ENCODE results near the gene BMP8B.
"Not testable (repeated sequence)": the region's sequence is repeated elsewhere in the genome, so short reads cannot be mapped to it uniquely, and the experiment has no call there.

BMP8B gene

DNA sequence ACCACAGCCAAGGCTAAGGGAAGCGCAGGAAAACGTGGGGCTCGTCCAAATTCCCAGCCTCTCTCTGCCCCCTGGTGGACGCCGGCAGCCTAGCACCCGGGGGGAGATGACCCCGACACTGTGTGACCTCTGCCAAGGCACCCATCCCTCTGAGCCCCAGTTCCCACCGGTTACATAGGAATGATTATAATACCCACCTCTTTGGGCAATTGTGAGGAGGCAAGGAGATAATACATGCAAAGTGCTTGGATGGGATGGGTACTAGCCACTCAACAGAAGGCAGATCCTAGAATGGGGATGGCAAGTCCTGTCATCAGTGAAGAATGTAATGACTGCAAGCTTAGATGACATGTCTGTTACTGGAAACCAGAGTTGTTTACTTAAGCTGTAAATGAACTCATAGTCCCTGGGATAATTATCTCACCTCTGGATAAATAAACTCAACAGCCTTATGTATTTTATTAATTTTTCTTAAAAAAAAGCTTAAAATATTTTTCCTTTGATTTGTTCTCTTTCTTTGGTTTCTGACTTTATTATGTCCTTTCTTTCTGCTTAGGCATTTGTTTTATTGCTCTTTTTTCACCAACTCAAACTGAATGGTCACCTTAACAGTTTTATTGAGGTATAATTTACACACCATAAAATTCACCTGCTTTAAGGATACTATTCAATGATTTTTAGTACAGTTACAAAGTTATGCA lies 11.3 kb upstream of the BMP8B start:
- no peak overlapping the region for H3K18ac ChIP-seq (ENCODE audit: low read length)
- H3K79me1 ChIP-seq (ENCODE audit: low read length), result no peaks in the 10 kb centered on the region
- DNase-seq, result peak; percentile 31 to 84
- H3K4me2 ChIP-seq (ENCODE audit: low read length), result peak overlapping the region; percentile 56
- no peaks in the 10 kb centered on the region for H3K9me3 ChIP-seq (ENCODE audit: insufficient read depth, low read depth, low read length)
- peaks cover 2% of the 10 kb centered on the region in 2 experiments for H3K4me1 ChIP-seq (ENCODE audit: control insufficient read depth in 1 of 2, insufficient read depth in 2 of 2, low read length in 2 of 2)
- no peak overlapping the region for H2BK5ac ChIP-seq (ENCODE audit: low read depth, low read length, poor library complexity)
- no peak overlapping the region for H3K9ac ChIP-seq (ENCODE audit: low read length)
- no CpG with 5 or more reads among the region's 8 CpGs for WGBS (ENCODE audit: extremely low coverage, insufficient coverage, insufficient read length)
- H4K91ac ChIP-seq (ENCODE audit: low read depth, low read length), result no peak overlapping the region
- no peaks in the 10 kb centered on the region for H3K79me2 ChIP-seq (ENCODE audit: control insufficient read depth, insufficient read depth, low read length, poor library complexity)
- no peak overlapping the region for H2BK12ac ChIP-seq (ENCODE audit: low read length)
- H2AFZ ChIP-seq (ENCODE audit: insufficient read depth, low read length, poor library complexity), result no peak overlapping the region
- no peak overlapping the region for H2BK120ac ChIP-seq (ENCODE audit: insufficient read depth, low read length, poor library complexity)
- no peak overlapping the region for H4K8ac ChIP-seq (ENCODE audit: low read depth, low read length)
- no peaks in the 10 kb centered on the region for H3K36me3 ChIP-seq (ENCODE audit: control insufficient read depth in 1 of 2, insufficient read depth in 2 of 2, low read length in 2 of 2)
- no peak overlapping the region for H3K23ac ChIP-seq (ENCODE audit: low read length)
- H3K4me3 ChIP-seq (ENCODE audit: low read depth, low read length), result no peak overlapping the region
- no peaks in the 10 kb centered on the region for H3K27me3 ChIP-seq (ENCODE audit: insufficient read depth, low read length)
- no peak overlapping the region for H3K27ac ChIP-seq (ENCODE audit: low read depth, low read length)
- H4K12ac ChIP-seq (ENCODE audit: low read depth, low read length), result no peak overlapping the region
- H2AK5ac ChIP-seq (ENCODE audit: low read length), result no peak overlapping the region
- H3K4ac ChIP-seq (ENCODE audit: low read depth, low read length), result no peak overlapping the region
- no peak overlapping the region for H3K14ac ChIP-seq (ENCODE audit: low read length)

- not testable (repeated sequence) for H2AFZ ChIP-seq (ENCODE audit: insufficient read depth, low read length, poor library complexity); H3K4me2 ChIP-seq (ENCODE audit: low read length); H4K12ac ChIP-seq (ENCODE audit: low read depth, low read length); H3K79me1 ChIP-seq (ENCODE audit: low read length); H3K4me1 ChIP-seq (ENCODE audit: control insufficient read depth in 1 of 2, insufficient read depth in 2 of 2, low read length in 2 of 2); H3K79me2 ChIP-seq (ENCODE audit: control insufficient read depth, insufficient read depth, low read length, poor library complexity); H3K36me3 ChIP-seq (ENCODE audit: control insufficient read depth in 1 of 2, insufficient read depth in 2 of 2, low read length in 2 of 2); H3K27me3 ChIP-seq (ENCODE audit: insufficient read depth, low read length); H3K9ac ChIP-seq (ENCODE audit: low read length); H4K8ac ChIP-seq (ENCODE audit: low read depth, low read length); H4K91ac ChIP-seq (ENCODE audit: low read depth, low read length); H3K4ac ChIP-seq (ENCODE audit: low read depth, low read length); H3K4me3 ChIP-seq (ENCODE audit: low read depth, low read length); H2BK5ac ChIP-seq (ENCODE audit: low read depth, low read length, poor library complexity); H3K27ac ChIP-seq (ENCODE audit: low read depth, low read length); H2BK12ac ChIP-seq (ENCODE audit: low read length); H3K23ac ChIP-seq (ENCODE audit: low read length); H2AK5ac ChIP-seq (ENCODE audit: low read length); H3K18ac ChIP-seq (ENCODE audit: low read length); H2BK120ac ChIP-seq (ENCODE audit: insufficient read depth, low read length, poor library complexity); H3K14ac ChIP-seq (ENCODE audit: low read length); H3K9me3 ChIP-seq (ENCODE audit: insufficient read depth, low read depth, low read length)
- WGBS (ENCODE audit: extremely low coverage, insufficient coverage, insufficient read length), result no CpG with 5 or more reads among the region's 26 CpGs
- DNase-seq, result peak; percentile 79 to 89
These were observed 10.4 kb upstream of the BMP8B start for GRCh38 chr1:39798859-39799769.

GRCh38 chr1:39795651-39796050 lies 7.0 kb upstream of the BMP8B start:
- peaks cover 2% of the 10 kb centered on the region in 2 experiments for H3K4me1 ChIP-seq (ENCODE audit: control insufficient read depth in 1 of 2, insufficient read depth in 2 of 2, low read length in 2 of 2)
- H2BK12ac ChIP-seq (ENCODE audit: low read length), result no peak overlapping the region
- H3K9me3 ChIP-seq (ENCODE audit: insufficient read depth, low read depth, low read length), result no peaks in the 10 kb centered on the region
- no peak overlapping the region for H3K27ac ChIP-seq (ENCODE audit: low read depth, low read length)
- no peak overlapping the region for H4K12ac ChIP-seq (ENCODE audit: low read depth, low read length)
- H3K4ac ChIP-seq (ENCODE audit: low read depth, low read length), result no peak overlapping the region
- H4K8ac ChIP-seq (ENCODE audit: low read depth, low read length), result no peak overlapping the region
- H2AFZ ChIP-seq (ENCODE audit: insufficient read depth, low read length, poor library complexity), result no peak overlapping the region
- H3K4me2 ChIP-seq (ENCODE audit: low read length), result no peak overlapping the region
- H3K79me1 ChIP-seq (ENCODE audit: low read length), result no peaks in the 10 kb centered on the region
- H3K36me3 ChIP-seq (ENCODE audit: control insufficient read depth in 1 of 2, insufficient read depth in 2 of 2, low read length in 2 of 2), result no peaks in the 10 kb centered on the region
- no peaks in the 10 kb centered on the region for H3K79me2 ChIP-seq (ENCODE audit: control insufficient read depth, insufficient read depth, low read length, poor library complexity)
- H3K23ac ChIP-seq (ENCODE audit: low read length), result no peak overlapping the region
- no peak overlapping the region for H3K18ac ChIP-seq (ENCODE audit: low read length)
- H3K27me3 ChIP-seq (ENCODE audit: insufficient read depth, low read length), result peaks cover 2% of the 10 kb centered on the region
- H2BK120ac ChIP-seq (ENCODE audit: insufficient read depth, low read length, poor library complexity), result no peak overlapping the region
- no peak overlapping the region for H3K4me3 ChIP-seq (ENCODE audit: low read depth, low read length)
- no peak overlapping the region for H2BK5ac ChIP-seq (ENCODE audit: low read depth, low read length, poor library complexity)
- no peak overlapping the region for H3K9ac ChIP-seq (ENCODE audit: low read length)
- H2AK5ac ChIP-seq (ENCODE audit: low read length), result no peak overlapping the region
- no peak for DNase-seq
- no peak overlapping the region for H4K91ac ChIP-seq (ENCODE audit: low read depth, low read length)
- no peak overlapping the region for H3K14ac ChIP-seq (ENCODE audit: low read length)
- no CpG with 5 or more reads among the region's 1 CpG for WGBS (ENCODE audit: extremely low coverage, insufficient coverage, insufficient read length)

DNA sequence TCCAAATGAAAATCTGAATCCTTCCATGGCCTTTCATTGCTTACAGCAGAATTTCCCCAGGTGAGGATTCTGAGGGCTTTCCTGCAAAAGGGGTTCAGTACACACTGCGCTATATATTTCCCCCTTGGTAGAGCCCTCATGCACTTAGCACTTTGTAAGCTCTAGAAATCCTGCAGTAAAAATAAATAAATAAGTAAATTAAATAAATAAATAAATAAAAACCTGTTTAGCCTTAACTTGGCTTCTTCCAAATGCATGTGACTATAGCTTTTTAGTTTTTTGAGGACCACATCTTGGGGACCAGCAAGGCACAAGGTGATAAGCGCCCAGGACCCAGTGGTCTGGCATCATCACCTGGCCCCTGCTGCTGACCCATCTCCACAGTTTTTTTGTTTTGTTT lies 3.2 kb upstream of the BMP8B start:
- H3K4me2 ChIP-seq (ENCODE audit: low read length), result no peak overlapping the region
- H4K12ac ChIP-seq (ENCODE audit: low read depth, low read length), result no peak overlapping the region
- H2BK5ac ChIP-seq (ENCODE audit: low read depth, low read length, poor library complexity), result no peak overlapping the region
- H4K8ac ChIP-seq (ENCODE audit: low read depth, low read length), result no peak overlapping the region
- H2BK120ac ChIP-seq (ENCODE audit: insufficient read depth, low read length, poor library complexity), result no peak overlapping the region
- no peak overlapping the region for H3K9ac ChIP-seq (ENCODE audit: low read length)
- no peaks in the 10 kb centered on the region for H3K36me3 ChIP-seq (ENCODE audit: control insufficient read depth in 1 of 2, insufficient read depth in 2 of 2, low read length in 2 of 2)
- no peak overlapping the region for H2AK5ac ChIP-seq (ENCODE audit: low read length)
- no peak for DNase-seq
- H3K4ac ChIP-seq (ENCODE audit: low read depth, low read length), result no peak overlapping the region
- H3K9me3 ChIP-seq (ENCODE audit: insufficient read depth, low read depth, low read length), result peaks cover 5% of the 10 kb centered on the region
- peaks cover 32% of the 10 kb centered on the region for H3K27me3 ChIP-seq (ENCODE audit: insufficient read depth, low read length)
- H3K14ac ChIP-seq (ENCODE audit: low read length), result no peak overlapping the region
- H4K91ac ChIP-seq (ENCODE audit: low read depth, low read length), result no peak overlapping the region
- H3K4me1 ChIP-seq (ENCODE audit: control insufficient read depth in 1 of 2, insufficient read depth in 2 of 2, low read length in 2 of 2), result peaks cover 0 to 6% of the 10 kb centered on the region in 2 experiments
- H2AFZ ChIP-seq (ENCODE audit: insufficient read depth, low read length, poor library complexity), result no peak overlapping the region
- H3K79me2 ChIP-seq (ENCODE audit: control insufficient read depth, insufficient read depth, low read length, poor library complexity), result no peaks in the 10 kb centered on the region
- no peaks in the 10 kb centered on the region for H3K79me1 ChIP-seq (ENCODE audit: low read length)
- no peak overlapping the region for H3K23ac ChIP-seq (ENCODE audit: low read length)
- no peak overlapping the region for H3K18ac ChIP-seq (ENCODE audit: low read length)
- H2BK12ac ChIP-seq (ENCODE audit: low read length), result no peak overlapping the region
- no peak overlapping the region for H3K4me3 ChIP-seq (ENCODE audit: low read depth, low read length)
- H3K27ac ChIP-seq (ENCODE audit: low read depth, low read length), result no peak overlapping the region
- WGBS (ENCODE audit: extremely low coverage, insufficient coverage, insufficient read length), result no CpG with 5 or more reads among the region's 2 CpGs
